ENCODE results near the gene CDH13. TPM values are rescaled to one million over a fixed set of nuclear protein-coding genes. Genes with fewer than 3 reads are reported as not detected.

The CDH13 gene
- total RNA-seq, 2 experiments from 2014 or later = not detected

- BruUV-seq (replicated peaks) = no TSS peak
- no peak for DNase-seq (ENCODE audit: low spot score)
- H2AFZ ChIP-seq (ENCODE audit: low read length) = no peak overlapping the region
- CTCF ChIA-PET (ENCODE audit: unreplicated experiment) = no interaction called here
- no peaks in the 10 kb centered on the region for H4K20me1 ChIP-seq (ENCODE audit: insufficient read depth, low read length)
- intact Hi-C loops (cut with micrococcal nuclease; ENCODE audit: unreplicated experiment) = no loop called here
- no peaks in the 10 kb centered on the region for H3K9me3 ChIP-seq (ENCODE audit: low read length)
- H3K4me2 ChIP-seq (ENCODE audit: low read length) = no peak overlapping the region
- H3K9me2 ChIP-seq (ENCODE audit: insufficient read depth, low read length) = no peaks in the 10 kb centered on the region
- H3K4me1 ChIP-seq (ENCODE audit: insufficient read depth, low read length, poor library complexity, severe bottlenecking) = no peaks in the 10 kb centered on the region
- no peak for TF ChIP-seq EZH2phosphoT487 (IDR thresholded peaks at IDR 0.05; ENCODE audit: borderline replicate concordance, low read depth, low read length)
- no peak overlapping the region for H3K4me3 ChIP-seq (ENCODE audit: low read depth, low read length, poor library complexity, severe bottlenecking)
- no peaks in the 10 kb centered on the region for H3K36me3 ChIP-seq (ENCODE audit: insufficient read depth, low read length)
- no peak overlapping the region for H3K27ac ChIP-seq (ENCODE audit: low read depth, low read length, poor library complexity, severe bottlenecking)
- POLR2A ChIA-PET = no interaction called here
- no peaks in the 10 kb centered on the region for H3K79me2 ChIP-seq (ENCODE audit: insufficient read depth, low read depth, low read length)
Observed at GRCh38 chr16:83734136-83734535, 1107.4 kb downstream of the CDH13 start.

- Histone ChIP-seq H4K20me1 (ENCODE audit: insufficient read depth, low read length) (no peaks in the 10 kb centered on the region), H3K4me3 (ENCODE audit: low read depth, low read length, poor library complexity, severe bottlenecking) (no peak overlapping the region), H3K36me3 (ENCODE audit: insufficient read depth, low read length) (no peaks in the 10 kb centered on the region), H3K4me2 (ENCODE audit: low read length) (no peak overlapping the region), H3K27ac (ENCODE audit: low read depth, low read length, poor library complexity, severe bottlenecking) (no peak overlapping the region), H3K4me1 (ENCODE audit: insufficient read depth, low read length, poor library complexity, severe bottlenecking) (no peaks in the 10 kb centered on the region), H2AFZ (ENCODE audit: low read length) (no peak overlapping the region), H3K79me2 (ENCODE audit: insufficient read depth, low read depth, low read length) (no peaks in the 10 kb centered on the region), H3K9me2 (ENCODE audit: insufficient read depth, low read length) (no peaks in the 10 kb centered on the region), H3K9me3 (ENCODE audit: low read length) (no peaks in the 10 kb centered on the region)
- intact Hi-C loops (cut with micrococcal nuclease; ENCODE audit: unreplicated experiment) = no loop called here
- TF ChIP-seq CTCF (conservative IDR thresholded peaks at IDR 0.05; ENCODE audit: low read length) (no peak), EZH2phosphoT487 (IDR thresholded peaks at IDR 0.05; ENCODE audit: borderline replicate concordance, low read depth, low read length) (no peak)
- BruUV-seq (replicated peaks) = no TSS peak
- POLR2A ChIA-PET = no interaction called here
- CTCF ChIA-PET (ENCODE audit: unreplicated experiment) = no interaction called here
- no peak for DNase-seq (ENCODE audit: low spot score)
Observed at GRCh38 chr16:83737729-83738354, 1111.1 kb downstream of the CDH13 start.

- no peak overlapping the region for H2AFZ ChIP-seq (ENCODE audit: low read length)
- no peak for DNase-seq (ENCODE audit: low spot score)
- ChIA-PET CTCF (ENCODE audit: unreplicated experiment) (no interaction called here), POLR2A (no interaction called here)
- H3K9me2 ChIP-seq (ENCODE audit: insufficient read depth, low read length) = no peaks in the 10 kb centered on the region
- no peaks in the 10 kb centered on the region for H3K36me3 ChIP-seq (ENCODE audit: insufficient read depth, low read length)
- no peak overlapping the region for H3K27ac ChIP-seq (ENCODE audit: low read depth, low read length, poor library complexity, severe bottlenecking)
- H3K4me3 ChIP-seq (ENCODE audit: low read depth, low read length, poor library complexity, severe bottlenecking) = no peak overlapping the region
- no peaks in the 10 kb centered on the region for H4K20me1 ChIP-seq (ENCODE audit: insufficient read depth, low read length)
- H3K79me2 ChIP-seq (ENCODE audit: insufficient read depth, low read depth, low read length) = no peaks in the 10 kb centered on the region
- no peak for TF ChIP-seq CTCF (conservative IDR thresholded peaks at IDR 0.05; ENCODE audit: low read length)
- TF ChIP-seq EZH2phosphoT487 (IDR thresholded peaks at IDR 0.05; ENCODE audit: borderline replicate concordance, low read depth, low read length) = no peak
- H3K9me3 ChIP-seq (ENCODE audit: low read length) = no peaks in the 10 kb centered on the region
- intact Hi-C loops (cut with micrococcal nuclease; ENCODE audit: unreplicated experiment) = no loop called here
- H3K4me2 ChIP-seq (ENCODE audit: low read length) = no peak overlapping the region
- no peaks in the 10 kb centered on the region for H3K4me1 ChIP-seq (ENCODE audit: insufficient read depth, low read length, poor library complexity, severe bottlenecking)
- no TSS peak for BruUV-seq (replicated peaks)
Observed at GRCh38 chr16:83738923-83739503, 1112.2 kb downstream of the CDH13 start.

Measured in OCI-LY7 (cell line).